HG02943 (cell line): ENCODE measurements around the gene THUMPD1.
"Not testable (repeated sequence)": the region's sequence is repeated elsewhere in the genome, so short reads cannot be mapped to it uniquely, and the experiment has no call there.

ENCODE experiments used
- ATAC-seq: cut with Tn5 transposase; IDR thresholded peaks from one replicate; pipeline ENCODE4 v1.9.1; 2021; ENCODE audit warnings: mild to moderate bottlenecking, low read depth, moderate library complexity; ENCODE audit not compliant: unreplicated experiment

Gene THUMPD1

DNA sequence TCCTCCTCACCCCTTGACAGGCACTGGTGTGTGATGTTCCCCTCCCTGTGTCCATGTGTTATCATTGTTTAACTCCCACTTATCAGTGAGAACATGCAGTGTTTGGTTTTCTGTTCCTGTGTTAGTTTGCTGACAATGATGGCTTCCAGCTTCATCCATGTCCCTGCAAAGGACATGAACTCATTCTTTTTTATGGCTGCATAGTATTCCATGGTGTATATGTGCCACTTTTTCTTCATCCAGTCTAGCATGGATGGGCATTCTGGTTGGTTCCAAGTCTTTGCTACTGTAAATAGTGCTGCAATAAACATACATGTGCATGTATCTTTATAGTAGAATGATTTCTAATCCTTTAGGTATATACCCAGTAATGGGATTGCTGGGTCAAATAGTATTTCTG lies 39.9 kb downstream of the THUMPD1 start:
- not testable (repeated sequence) for ATAC-seq

DNA sequence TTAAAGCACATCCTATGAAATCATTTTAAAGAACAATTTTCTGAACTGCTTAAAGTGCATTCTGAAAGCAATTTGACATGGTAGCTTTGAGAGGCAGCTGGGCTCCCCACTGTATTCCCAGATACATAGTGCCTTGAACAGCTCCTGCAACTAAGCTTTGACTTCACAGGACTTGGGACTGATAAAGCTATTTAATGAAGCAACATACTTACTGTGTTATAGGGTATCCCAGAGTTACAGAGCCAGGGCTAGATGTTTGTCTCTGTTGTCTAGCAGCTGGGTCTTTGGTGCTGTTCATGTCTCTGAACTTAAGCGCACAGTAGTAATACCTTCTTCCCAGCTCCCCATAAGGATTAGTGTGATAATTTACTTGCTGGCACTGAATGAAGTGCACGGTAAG lies 45.0 kb downstream of the THUMPD1 start:
- ATAC-seq, result no peak

DNA sequence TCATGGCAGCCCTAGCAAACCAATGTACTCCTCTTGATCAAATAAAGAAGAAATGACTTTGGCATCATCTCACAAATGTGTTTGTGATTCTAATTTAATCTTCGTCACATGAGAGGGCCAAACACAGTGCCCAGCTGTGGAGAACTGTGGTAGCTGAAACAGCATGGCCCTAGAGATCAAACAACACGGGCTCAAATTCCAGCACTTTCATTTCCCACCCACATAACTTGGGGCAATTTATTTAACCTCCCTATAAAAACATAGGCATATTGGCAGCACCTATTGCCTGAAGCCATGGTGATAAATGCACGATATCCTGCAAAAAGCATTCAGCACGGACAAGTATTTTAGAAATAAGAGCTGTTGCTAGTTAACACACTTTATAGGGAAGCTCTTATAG lies 46.6 kb downstream of the THUMPD1 start:
- no peak for ATAC-seq

DNA sequence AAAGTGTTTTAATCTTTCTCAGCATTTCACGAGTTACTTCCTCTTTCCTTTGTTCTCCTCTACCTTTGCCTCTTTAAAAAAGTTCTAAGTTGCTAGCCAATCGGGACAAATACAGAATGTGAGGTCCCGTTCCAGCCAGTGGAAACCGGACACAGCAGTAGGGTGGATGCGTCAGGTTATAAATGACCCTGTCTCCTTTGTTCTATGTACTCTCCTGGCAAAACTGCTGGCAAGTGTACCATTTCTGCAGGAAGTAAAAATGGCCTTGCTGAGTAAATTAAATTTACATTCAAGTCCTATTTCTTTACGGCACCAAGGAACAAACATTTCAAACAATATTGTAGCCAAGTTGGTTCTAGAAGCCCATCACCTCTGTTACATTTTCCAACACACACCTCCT lies 47.5 kb downstream of the THUMPD1 start:
- ATAC-seq, result not testable (repeated sequence)

DNA sequence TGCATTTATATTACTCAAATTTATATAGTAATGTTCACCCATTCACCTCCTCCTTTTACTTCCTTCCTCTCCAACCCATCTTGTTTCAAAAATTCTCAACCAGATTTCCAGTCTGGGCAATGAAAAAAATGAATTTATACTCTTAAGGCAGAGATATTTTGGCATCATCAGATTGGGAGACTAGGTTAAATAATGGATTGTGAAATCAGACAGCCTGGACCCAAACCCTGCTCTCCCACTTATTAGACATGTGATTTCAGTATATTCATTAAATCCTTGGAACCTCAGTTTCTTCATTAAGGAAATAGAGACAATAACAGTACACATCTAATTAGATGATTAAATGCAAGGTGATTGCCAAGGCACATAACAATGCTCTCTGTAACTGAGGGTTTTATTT lies 52.0 kb downstream of the THUMPD1 start:
- ATAC-seq, result no peak

DNA sequence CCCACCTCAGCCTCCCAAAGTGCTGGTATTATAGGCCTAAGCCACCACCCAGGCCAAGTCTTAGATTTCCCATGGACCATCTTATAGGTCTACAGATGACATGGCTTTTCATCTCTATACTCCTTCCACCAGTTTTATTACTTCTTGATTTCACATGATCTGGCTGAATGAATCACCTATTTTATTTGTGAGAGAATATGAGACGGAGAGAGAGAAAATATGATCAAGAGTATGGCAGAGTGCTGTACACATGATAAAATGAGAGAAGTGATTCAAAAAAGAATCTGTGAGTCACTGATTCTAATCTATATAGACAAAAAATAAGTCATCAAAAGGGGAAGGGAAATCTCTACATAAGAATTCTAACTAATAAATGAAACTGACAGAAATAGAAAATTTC lies 57.8 kb downstream of the THUMPD1 start:
- no peak for ATAC-seq
